Measurements from ENCODE around the gene BTBD9. TPM values are rescaled to one million over a fixed set of nuclear protein-coding genes. Genes with fewer than 3 reads are reported as not detected.
"Not testable (repeated sequence)": the region's sequence is repeated elsewhere in the genome, so short reads cannot be mapped to it uniquely, and the experiment has no call there.

BTBD9 gene
- total RNA-seq, 1 donor from 2014 or later = 18.1 TPM

DNA sequence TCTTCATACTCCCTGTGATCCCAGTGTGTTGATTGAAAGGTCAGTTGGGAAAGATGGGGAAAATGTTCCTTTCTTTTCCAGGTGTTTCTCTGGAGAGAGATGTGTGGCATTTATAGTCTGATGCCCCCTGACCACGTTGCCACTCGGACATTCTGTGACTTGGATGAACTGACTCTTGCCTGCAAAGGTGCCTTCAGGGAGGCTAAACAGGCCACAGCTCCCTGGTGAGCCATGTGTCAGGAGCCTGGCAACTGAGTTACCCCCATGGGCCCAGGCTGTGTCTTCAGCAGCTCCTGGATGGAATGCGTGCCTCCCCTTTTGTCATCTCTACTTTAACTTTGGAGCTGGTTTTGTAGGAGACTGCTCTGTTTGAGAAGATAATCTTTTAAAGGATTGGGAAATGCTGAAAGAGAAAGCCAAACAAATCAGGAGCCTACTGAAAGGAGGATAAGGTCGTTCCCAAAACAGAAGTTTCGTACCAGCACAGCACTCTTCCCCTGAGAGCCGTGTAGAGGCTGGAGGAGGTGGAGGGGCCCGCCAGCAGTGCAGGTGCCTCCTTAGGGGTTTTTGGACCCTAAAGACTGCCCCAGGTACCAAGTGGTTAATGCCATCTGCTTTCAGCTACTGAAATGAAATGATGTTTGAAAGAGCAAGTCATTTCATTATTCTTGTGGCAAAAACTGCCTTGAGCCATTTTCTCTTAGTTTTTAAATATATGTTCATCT is 497.4 kb downstream of the BTBD9 start:
- intact Hi-C loops (cut with micrococcal nuclease) = no loop called here
- no peak for DNase-seq
- peak; percentile 17 for ATAC-seq

DNA sequence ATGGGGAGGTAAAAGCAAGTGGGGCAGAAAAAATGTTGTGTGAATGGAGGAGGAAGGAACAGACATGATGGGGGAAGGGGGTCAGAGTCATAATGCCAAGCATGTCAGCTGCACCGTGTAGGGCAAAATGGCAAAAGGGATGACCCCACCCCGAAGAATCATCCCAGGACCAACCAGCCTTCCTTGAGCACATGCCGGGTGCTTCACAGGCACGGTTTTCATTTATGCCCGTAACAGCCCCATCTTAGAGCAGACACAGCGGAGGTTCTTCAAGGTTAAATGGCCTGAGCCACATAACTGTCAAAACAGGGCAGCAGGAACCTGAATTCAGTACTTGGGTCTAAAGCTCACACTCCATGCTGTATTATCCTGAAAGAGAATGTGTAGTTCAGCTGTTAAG is 498.0 kb downstream of the BTBD9 start:
- no peak for ATAC-seq
- DNase-seq = no peak
- intact Hi-C loops (cut with micrococcal nuclease) = no loop called here

DNA sequence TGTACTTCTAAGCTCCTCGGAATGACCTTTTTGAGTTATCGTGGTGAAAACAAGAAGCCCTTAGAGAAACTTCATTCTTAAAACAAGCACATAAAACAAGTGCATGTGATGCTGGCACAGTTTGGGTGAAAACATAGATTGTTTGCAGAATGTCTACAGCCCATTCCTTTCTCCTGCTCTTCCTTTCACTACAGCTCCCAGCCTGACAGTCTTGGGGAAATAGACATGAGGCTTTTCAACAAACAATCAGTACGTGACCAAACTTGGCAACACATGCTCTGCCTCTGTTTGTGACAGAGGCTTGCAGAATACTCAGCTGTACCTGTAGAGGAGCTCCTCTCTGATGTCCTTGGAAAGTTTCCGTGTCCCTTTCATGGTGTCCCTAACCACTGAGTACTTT is 498.6 kb downstream of the BTBD9 start:
- intact Hi-C loops (cut with micrococcal nuclease) = no loop called here
- DNase-seq (no peak), ATAC-seq (peak; percentile 20)

DNA sequence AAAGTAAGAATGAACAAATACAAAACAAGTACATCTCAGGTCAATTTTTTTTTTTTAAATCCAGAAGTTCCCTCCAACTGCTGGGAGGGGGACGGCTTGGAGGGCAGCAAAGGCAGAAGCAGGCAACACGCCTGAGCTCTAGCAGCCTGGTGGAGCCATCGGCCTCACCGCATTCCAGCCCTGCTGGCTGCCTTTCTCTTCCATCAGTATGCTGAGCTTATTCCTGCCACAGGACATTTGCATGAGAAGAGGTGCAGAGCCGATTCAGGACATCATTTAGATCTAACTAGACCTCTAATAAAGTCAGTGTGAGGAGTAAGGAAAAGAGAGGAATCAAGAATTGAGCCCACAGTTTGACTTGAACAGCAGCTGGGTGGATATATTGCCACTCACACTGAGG is 501.4 kb downstream of the BTBD9 start:
- intact Hi-C loops (cut with micrococcal nuclease) = no loop called here
- DNase-seq (no peak), ATAC-seq (no peak)

DNA sequence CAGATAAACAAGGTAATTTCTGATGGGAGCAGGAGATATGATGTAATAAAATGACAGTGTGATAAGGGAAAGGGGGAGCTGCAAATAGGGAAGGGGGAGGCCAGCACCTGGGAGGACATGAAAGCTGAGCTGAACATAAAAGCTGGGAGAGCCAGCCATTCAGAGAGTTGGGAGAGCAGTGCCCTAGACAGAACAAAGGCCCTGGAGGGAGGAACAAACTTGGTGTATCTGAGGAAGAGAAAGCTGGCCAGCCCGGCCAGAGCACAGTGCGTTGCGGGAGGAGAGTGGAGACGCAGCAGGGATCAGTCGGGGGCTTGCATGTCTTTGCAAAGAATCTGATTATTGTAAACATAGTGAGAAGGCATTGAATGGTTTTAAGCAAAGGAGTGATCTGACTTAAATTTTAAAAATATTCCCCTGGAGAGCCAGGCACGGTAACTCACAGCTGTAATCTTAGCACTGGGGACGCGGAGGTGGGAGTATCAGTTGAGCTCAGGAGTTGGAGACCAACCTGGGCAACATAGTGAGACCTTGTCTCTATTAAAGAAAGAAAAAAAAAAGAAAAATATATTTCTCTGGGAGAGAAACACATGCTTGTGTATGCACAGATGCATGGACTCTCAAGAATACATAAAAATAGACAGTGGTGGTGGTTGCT is 502.0 kb downstream of the BTBD9 start:
- DNase-seq (no peak), ATAC-seq (no peak)
- intact Hi-C loops (cut with micrococcal nuclease) = no loop called here

DNA sequence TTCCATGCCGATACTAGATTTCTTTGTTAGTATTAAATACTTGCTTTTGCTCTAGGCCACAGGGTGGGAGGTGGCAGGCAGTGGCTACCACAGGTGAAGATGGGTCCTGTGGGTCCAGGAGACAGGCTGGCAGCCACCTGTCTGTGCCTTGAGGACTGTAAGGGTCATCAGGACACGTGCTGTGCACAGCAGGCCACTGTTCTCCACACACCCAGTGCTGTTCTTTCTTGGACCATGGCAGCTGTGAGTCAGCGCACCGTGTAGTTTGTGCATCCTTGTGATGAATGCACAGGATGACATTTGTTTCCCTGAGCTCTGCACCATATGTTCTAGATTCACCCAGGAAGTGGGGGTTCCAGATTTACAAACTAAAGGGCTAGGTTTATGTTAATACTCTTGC is 503.2 kb downstream of the BTBD9 start:
- DNase-seq (no peak), ATAC-seq (no peak)
- intact Hi-C loops (cut with micrococcal nuclease) = no loop called here

DNA sequence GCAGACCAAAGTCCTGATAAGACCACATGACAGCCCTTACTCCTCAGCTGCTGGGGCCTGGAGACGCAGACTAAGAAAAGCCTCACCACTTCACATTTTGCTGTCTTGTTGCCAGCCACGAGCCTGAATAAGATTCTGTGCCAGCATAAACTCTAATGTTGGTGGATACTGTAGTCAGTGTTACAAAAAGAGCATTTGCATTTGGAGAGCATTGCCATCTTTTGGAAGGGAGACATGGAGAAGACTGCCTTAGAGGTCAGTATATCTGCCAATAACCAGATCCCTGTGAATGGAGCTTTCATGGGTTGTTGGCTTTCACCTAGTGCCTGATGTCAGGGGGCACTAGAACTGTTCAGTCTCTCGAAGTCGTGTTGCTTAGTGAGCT is 505.0 kb downstream of the BTBD9 start:
- intact Hi-C loops (cut with micrococcal nuclease) = no loop called here
- ATAC-seq (peak; percentile 78), DNase-seq (no peak)

DNA sequence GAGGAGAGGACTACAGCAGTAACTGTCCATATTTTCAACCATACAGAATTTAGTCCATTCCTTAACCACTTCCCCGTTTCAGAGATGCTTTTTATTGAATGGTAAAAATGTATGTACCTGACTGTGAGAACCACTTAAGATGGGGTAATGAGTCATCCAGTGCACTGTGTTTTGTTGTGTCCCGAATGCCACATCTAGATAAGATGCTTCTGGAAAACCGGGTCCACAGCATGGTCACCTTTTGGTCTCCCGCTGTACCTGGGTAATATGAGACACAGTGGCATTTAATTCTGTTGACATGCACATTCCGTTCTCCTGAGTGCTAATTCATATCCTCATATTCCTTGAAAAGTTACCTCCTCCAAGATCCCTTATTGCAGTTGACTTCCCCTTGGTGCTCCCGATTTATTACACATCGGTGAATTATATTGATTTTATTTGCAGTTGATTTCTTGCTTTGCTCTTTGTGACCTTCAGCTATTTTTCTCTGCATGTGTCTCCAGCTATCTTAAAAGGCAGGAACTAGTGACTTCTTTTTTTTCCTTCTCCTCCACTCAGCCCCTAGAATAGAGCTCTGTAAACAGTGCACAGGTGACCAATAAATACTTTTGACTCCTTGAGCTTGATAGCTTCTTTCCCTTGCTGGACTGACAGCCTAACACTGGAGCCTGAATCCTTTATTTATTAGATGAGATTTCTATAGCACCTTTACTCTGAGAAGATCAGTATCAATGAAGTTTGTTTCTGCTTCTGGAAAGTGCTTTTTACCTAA is 505.6 kb downstream of the BTBD9 start:
- DNase-seq (no peak), ATAC-seq (no peak)
- intact Hi-C loops (cut with micrococcal nuclease) = no loop called here

DNA sequence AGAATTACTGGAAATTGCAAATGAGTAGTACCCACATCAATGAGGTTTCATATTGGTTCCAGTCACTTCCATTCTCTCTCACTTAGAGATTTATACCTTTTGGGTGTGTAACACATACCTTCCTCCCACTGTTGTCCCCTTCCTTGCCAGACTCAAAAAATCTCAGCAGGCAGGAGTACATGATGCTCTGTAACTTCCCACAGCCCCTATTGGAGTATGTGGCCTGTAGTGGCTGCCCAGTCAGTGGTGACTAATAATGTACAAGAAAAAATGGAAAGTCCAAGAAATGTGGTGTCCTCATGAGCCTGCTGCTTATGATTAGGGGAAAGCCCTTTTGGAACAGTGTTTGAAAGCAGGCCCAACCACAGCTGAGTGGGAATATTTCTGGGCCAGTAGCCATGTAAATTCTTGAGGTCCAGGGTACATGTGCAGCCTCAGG is 508.2 kb downstream of the BTBD9 start:
- DNase-seq (no peak), ATAC-seq (peak; percentile 76)
- intact Hi-C loops (cut with micrococcal nuclease) = no loop called here

DNA sequence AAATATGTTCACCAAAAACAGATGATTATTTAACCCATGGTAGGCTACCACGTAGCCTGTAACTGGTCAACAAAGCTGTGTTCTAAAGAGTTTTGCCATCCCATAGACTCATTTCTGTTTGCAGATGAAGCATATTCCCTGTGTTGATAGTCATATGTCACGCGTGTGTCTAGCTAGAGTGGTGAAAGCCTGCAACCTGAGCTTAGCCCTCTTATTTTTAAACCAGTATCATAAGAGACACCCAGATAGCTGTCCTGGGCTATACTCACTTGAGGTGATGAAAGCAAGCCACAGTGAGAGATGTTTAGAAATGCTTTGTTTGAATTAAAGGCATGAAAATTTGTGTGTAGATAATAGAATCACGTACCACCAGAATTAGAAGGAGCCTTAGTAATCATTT is 512.4 kb downstream of the BTBD9 start:
- ATAC-seq (peak; percentile 75), DNase-seq (no peak)
- intact Hi-C loops (cut with micrococcal nuclease) = no loop called here

DNA sequence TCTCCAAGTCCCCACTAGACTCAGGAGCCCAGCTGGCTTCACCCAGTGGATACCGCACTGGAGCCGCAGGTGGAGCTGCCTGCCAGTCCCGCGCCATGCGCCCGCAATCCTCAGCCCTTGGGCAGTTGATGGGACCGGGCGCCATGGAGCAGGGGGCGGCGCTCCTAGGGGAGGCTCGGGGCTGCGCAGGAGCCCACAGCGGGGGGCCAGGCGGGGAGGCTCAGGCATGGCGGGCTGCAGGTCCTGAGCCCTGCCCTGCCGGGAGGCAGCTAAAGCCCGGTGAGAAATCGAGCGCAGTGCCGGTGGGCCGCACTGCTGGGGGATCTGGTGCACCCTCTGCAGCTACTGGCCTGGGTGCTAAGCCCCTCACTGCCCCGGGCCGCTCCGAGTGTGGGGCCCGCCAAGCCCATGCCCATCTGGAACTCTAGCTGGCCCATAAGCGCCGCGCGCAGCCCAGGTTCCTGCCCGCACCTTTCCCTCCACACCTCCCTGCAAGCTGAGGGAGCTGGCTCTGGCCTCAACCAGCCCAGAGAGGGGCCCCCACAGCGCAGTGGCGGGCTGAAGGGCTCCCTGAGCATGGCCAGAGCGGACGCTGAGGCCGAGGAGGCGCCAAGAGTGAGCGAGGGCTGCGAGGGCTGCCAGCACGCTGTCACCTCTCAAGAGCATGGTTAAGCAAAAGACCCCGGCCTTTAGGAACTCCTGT is 515.4 kb downstream of the BTBD9 start:
- ATAC-seq; intact Hi-C loops (cut with micrococcal nuclease): not testable (repeated sequence)

DNA sequence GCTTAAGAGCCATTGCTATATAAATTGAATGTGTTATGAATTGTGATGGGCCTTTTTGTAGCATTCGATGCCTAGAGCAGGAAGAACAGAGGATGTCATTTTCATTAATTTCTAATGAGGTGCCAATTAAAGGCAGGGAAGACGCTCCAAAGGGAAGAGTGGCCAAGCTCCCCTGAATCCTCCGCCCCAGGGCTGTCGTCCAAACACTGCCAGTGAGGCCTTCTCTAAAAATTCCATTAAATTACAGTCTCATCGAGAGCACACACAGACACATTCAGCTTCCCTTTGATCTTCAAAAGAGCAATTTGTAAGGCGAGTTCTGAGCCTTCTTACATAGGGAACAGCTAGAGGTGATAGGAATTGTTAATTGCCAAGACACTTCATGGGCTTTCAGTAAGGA is 520.2 kb downstream of the BTBD9 start:
- intact Hi-C loops (cut with micrococcal nuclease) = no loop called here
- DNase-seq (no peak), ATAC-seq (no peak)

More for the DNA sequence above, 515.4 kb downstream of the BTBD9 start:
- not testable (repeated sequence) for DNase-seq

DNA sequence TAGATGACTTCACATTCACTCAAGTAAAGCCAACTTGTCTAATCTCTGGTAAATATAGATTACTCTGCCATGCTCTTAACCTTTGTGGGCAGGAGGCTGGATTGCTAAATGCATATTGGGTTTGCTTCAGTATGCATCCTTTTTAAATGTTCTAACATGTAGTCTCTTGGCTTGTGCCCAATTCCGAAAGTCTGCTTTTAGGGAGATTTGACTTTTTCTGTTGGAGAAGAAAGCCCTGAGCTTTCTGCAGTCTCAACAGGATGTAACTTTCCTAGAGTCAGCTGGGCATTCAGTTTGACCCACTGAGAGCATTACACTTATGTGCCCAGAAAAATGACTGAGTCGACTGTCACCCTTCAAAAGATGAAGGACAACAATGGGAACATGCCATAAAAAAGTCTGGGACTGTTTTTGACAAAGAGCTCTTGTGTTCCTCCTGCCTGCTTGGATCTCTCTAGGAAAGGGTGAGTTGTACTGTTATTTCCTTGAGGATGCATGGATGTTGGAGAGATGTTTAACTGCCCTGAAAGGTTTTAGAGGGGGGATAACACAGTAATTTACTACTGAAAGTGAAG is 520.9 kb downstream of the BTBD9 start:
- intact Hi-C loops (cut with micrococcal nuclease) = no loop called here
- ATAC-seq (no peak), DNase-seq (no peak)

Other genes with a start within 250 kb of the BTBD9 start
- gene GLO1, start 63.2 kb upstream of the BTBD9 start, total RNA-seq = 92.9 TPM
- not detected for gene DNAH8, start 75.4 kb upstream of the BTBD9 start, total RNA-seq